Loucy (cell line): ENCODE results near the gene KCNMB2.

Experiments
- H2AFZ ChIP-seq: fragments of 200-600 bp; sonication (generic); 2 replicates; pipeline ENCODE4 v1.6.0; 2016; ENCODE audit warnings: antibody characterized with exemption, mild to moderate bottlenecking, low read length, moderate library complexity
- H3F3A ChIP-seq: fragments of 200-600 bp; 2 replicates; pipeline ENCODE4 v1.6.0; 2016; ENCODE audit warnings: antibody characterized with exemption, low read depth, mild to moderate bottlenecking
- H3K27me3 ChIP-seq: fragments of 200-600 bp; sonication (generic); 2 replicates; pipeline ENCODE4 v1.6.1; 2014; ENCODE audit warnings: low read length, mild to moderate bottlenecking; ENCODE audit not compliant: insufficient read depth, poor library complexity, severe bottlenecking
- H3K36me3 ChIP-seq: fragments of 200-600 bp; sonication (generic); 2 replicates; pipeline ENCODE4 v1.6.1; 2016; ENCODE audit warnings: low read length; ENCODE audit not compliant: insufficient read depth
- H3K4me1 ChIP-seq: fragments of 200-600 bp; sonication (generic); 2 replicates; pipeline ENCODE4 v1.5.1; 2014; ENCODE audit warnings: low read length, mild to moderate bottlenecking; ENCODE audit not compliant: insufficient read depth, poor library complexity, severe bottlenecking
- H3K4me2 ChIP-seq: fragments of 200-600 bp; sonication (generic); 2 replicates; pipeline ENCODE4 v1.6.0; 2014; ENCODE audit warnings: antibody characterized with exemption, low read length, low read depth, mild to moderate bottlenecking; ENCODE audit not compliant: poor library complexity, severe bottlenecking
- H3K4me3 ChIP-seq: fragments of 200-600 bp; sonication (generic); 2 replicates; pipeline ENCODE4 v1.5.1; 2014; ENCODE audit warnings: low read length, mild to moderate bottlenecking, mixed read lengths; ENCODE audit not compliant: poor library complexity, severe bottlenecking
- H3K79me2 ChIP-seq: fragments of 200-600 bp; sonication (generic); 2 replicates; pipeline ENCODE4 v1.6.1; 2014; ENCODE audit warnings: low read length; ENCODE audit not compliant: insufficient read depth
- H3K9ac ChIP-seq: fragments of 200-600 bp; sonication (generic); 2 replicates; pipeline ENCODE4 v1.6.0; 2014; ENCODE audit warnings: mild to moderate bottlenecking, low read depth, low read length, moderate library complexity; ENCODE audit not compliant: poor library complexity, severe bottlenecking
- H3K9me2 ChIP-seq: fragments of 200-600 bp; sonication (generic); replicated peaks from 2 replicates; pipeline ENCODE4 v1.6.1; 2016; ENCODE audit warnings: low read depth, low read length, mixed read lengths
- H3K9me3 ChIP-seq: fragments of 200-600 bp; sonication (generic); 2 replicates; pipeline ENCODE4 v1.6.1; 2014; ENCODE audit warnings: mild to moderate bottlenecking, antibody characterized with exemption, low read length, low read depth; ENCODE audit not compliant: insufficient read depth
- H4K20me1 ChIP-seq: fragments of 200-600 bp; sonication (generic); 2 replicates; pipeline ENCODE4 v1.6.0; 2014; ENCODE audit warnings: antibody characterized with exemption, low read length, mild to moderate bottlenecking; ENCODE audit not compliant: insufficient read depth, poor library complexity, severe bottlenecking
- EZH2phosphoT487 ChIP-seq: fragments of 200-600 bp; IDR thresholded peaks from 2 replicates; pipeline ENCODE4 v1.6.1; 2018; ENCODE audit warnings: antibody characterized with exemption, mild to moderate bottlenecking, moderate library complexity, borderline replicate concordance
- TF ChIP-seq, protein P1 (sequence below): fragments of 200-600 bp; sonication (generic); conservative IDR thresholded peaks from 2 replicates; pipeline ENCODE4 v1.5.1; 2014; ENCODE audit warnings: mild to moderate bottlenecking, antibody characterized with exemption, low read length

KCNMB2 gene

DNA sequence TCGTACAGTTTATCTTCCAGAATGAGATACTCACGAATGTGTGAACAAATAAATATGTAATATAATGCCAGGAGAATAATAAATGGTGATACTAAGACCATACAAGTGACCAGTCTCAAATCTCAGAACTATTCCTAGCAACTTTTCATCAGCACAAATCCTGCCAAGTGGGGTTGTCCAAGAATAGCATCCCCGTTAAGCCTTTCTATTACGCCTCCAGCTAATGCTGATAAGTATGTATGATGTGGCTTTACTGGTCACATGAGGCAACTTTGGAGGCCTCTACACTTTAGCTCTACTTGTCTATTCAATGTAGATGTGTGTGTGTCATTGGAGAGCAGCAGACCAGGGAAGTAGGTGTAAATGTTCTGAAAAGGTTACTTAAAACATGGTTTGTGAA lies 129.5 kb downstream of the KCNMB2 start:
- H3K9me3 ChIP-seq = no peaks in the 10 kb centered on the region
- H2AFZ ChIP-seq = no peak overlapping the region
- no peaks in the 10 kb centered on the region for H3F3A ChIP-seq
- H3K9ac ChIP-seq = no peak overlapping the region
- H3K9me2 ChIP-seq = no peaks in the 10 kb centered on the region
- no peaks in the 10 kb centered on the region for H4K20me1 ChIP-seq
- no peak overlapping the region for H3K4me2 ChIP-seq
- H3K36me3 ChIP-seq = no peaks in the 10 kb centered on the region
- H3K79me2 ChIP-seq = no peaks in the 10 kb centered on the region
- no peak for TF ChIP-seq EZH2phosphoT487
- TF ChIP-seq, protein P1, sequence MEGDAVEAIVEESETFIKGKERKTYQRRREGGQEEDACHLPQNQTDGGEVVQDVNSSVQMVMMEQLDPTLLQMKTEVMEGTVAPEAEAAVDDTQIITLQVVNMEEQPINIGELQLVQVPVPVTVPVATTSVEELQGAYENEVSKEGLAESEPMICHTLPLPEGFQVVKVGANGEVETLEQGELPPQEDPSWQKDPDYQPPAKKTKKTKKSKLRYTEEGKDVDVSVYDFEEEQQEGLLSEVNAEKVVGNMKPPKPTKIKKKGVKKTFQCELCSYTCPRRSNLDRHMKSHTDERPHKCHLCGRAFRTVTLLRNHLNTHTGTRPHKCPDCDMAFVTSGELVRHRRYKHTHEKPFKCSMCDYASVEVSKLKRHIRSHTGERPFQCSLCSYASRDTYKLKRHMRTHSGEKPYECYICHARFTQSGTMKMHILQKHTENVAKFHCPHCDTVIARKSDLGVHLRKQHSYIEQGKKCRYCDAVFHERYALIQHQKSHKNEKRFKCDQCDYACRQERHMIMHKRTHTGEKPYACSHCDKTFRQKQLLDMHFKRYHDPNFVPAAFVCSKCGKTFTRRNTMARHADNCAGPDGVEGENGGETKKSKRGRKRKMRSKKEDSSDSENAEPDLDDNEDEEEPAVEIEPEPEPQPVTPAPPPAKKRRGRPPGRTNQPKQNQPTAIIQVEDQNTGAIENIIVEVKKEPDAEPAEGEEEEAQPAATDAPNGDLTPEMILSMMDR = no peak
- H3K27me3 ChIP-seq = no peaks in the 10 kb centered on the region
- no peaks in the 10 kb centered on the region for H3K4me1 ChIP-seq
- H3K4me3 ChIP-seq = no peak overlapping the region

DNA sequence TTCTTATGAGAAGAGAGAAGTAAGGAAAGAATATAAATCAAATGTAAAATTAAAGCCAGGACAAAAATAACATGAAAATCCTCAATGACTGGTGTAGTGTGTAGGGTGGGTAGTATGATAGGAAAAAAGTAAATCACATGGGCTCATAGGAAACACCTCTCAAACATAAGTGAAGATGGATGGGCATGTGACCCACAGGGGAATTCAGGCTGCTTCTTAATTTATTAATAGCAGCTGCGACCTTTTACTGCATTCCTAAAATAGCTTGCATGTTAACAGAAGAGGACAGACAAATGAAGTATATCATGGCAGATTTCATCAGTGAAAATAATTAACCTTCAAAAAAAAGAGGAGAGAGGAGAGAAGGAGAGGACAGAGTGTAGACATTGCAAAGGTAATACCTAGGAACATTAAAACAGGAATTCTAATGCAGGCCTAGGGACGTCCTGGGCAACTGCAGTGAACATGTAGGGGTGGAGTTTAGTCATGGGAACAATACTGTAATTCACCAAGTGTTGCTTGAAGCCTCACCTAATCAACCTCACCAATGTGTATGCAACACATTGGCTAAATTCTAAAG lies 132.9 kb downstream of the KCNMB2 start:
- Histone ChIP-seq H3K9me3 (no peaks in the 10 kb centered on the region), H3F3A (no peaks in the 10 kb centered on the region), H3K36me3 (no peaks in the 10 kb centered on the region), H3K4me1 (no peaks in the 10 kb centered on the region), H3K4me3 (no peak overlapping the region), H2AFZ (no peak overlapping the region), H3K9ac (no peak overlapping the region), H3K4me2 (no peak overlapping the region), H3K27me3 (no peaks in the 10 kb centered on the region), H4K20me1 (no peaks in the 10 kb centered on the region), H3K79me2 (no peaks in the 10 kb centered on the region), H3K9me2 (no peaks in the 10 kb centered on the region)
- TF ChIP-seq EZH2phosphoT487 = no peak
- TF ChIP-seq, protein P1 = no peak

DNA sequence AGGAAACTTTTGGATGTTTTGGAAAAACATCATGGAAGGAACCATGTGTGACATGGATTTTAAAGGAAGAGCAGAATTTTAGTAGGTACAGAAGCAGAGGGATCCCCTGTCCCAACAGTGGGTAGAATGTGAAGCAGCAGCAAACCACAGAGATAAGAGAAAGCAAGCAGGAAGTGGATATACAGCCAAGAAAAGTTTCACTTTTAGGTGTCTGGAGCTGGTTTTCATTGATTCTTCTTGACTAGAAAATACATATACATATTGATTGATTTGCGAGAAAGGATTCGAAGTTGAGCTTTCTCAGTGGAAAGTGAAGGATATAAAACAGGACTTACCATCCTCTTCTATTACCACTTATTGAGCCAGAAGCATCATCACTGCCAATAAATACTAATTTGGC lies 133.5 kb downstream of the KCNMB2 start:
- Histone ChIP-seq H3K36me3 (no peaks in the 10 kb centered on the region), H3K9ac (no peak overlapping the region), H3K4me2 (no peak overlapping the region), H3K27me3 (no peaks in the 10 kb centered on the region), H3K4me1 (no peaks in the 10 kb centered on the region), H3K9me2 (no peaks in the 10 kb centered on the region), H2AFZ (no peak overlapping the region), H3F3A (no peaks in the 10 kb centered on the region), H3K79me2 (no peaks in the 10 kb centered on the region), H3K9me3 (no peaks in the 10 kb centered on the region), H4K20me1 (no peaks in the 10 kb centered on the region), H3K4me3 (no peak overlapping the region)
- TF ChIP-seq, protein P1 = no peak
- no peak for TF ChIP-seq EZH2phosphoT487
